LoVo (cell line): Measurements from ENCODE around the gene ANKS6.

Source experiments
- DNase-seq: peaks from one replicate; pipeline ENCODE4 v3.0.0-alpha.2; 2016; ENCODE audit warnings: low spot score

The ANKS6 gene

GRCh38 chr9:98796364-98797101 lies at the start of gene ANKS6:
Gene ANKS6 (minus strand): TSS chr9:98796555. CDS start chr9:98796491, 64 bp downstream.
- peak; percentile 85 for DNase-seq

- DNase-seq = no peak
Observed at GRCh38 chr9:98846081-98846480, 49.7 kb upstream of the ANKS6 start.

GRCh38 chr9:98842510-98842909 lies 46.2 kb upstream of the ANKS6 start:
- DNase-seq = no peak

- no peak for DNase-seq
Observed at GRCh38 chr9:98839724-98840123, 43.4 kb upstream of the ANKS6 start.

- DNase-seq = no peak
Observed at GRCh38 chr9:98838868-98839565, 42.7 kb upstream of the ANKS6 start.

GRCh38 chr9:98838155-98838867 lies 42.0 kb upstream of the ANKS6 start:
- no peak for DNase-seq

GRCh38 chr9:98837516-98837915 lies 41.2 kb upstream of the ANKS6 start:
- DNase-seq = no peak

GRCh38 chr9:98836206-98836605 lies 39.9 kb upstream of the ANKS6 start:
- no peak for DNase-seq

GRCh38 chr9:98834386-98834785 lies 38.0 kb upstream of the ANKS6 start:
- DNase-seq = no peak

- DNase-seq = no peak
Observed at GRCh38 chr9:98833090-98833956, 37.0 kb upstream of the ANKS6 start.

GRCh38 chr9:98832768-98833089 lies 36.4 kb upstream of the ANKS6 start:
- no peak for DNase-seq

GRCh38 chr9:98831696-98832095 lies 35.3 kb upstream of the ANKS6 start:
- DNase-seq = no peak

GRCh38 chr9:98830554-98830953 lies 34.2 kb upstream of the ANKS6 start:
- DNase-seq = no peak

- no peak for DNase-seq
Observed at GRCh38 chr9:98829766-98830165, 33.4 kb upstream of the ANKS6 start.

- no peak for DNase-seq
Observed at GRCh38 chr9:98826716-98827115, 30.4 kb upstream of the ANKS6 start.

GRCh38 chr9:98825414-98825813 lies 29.1 kb upstream of the ANKS6 start:
- no peak for DNase-seq

GRCh38 chr9:98823666-98824334 lies 27.4 kb upstream of the ANKS6 start:
- DNase-seq = no peak

GRCh38 chr9:98822661-98823060 lies 26.3 kb upstream of the ANKS6 start:
- no peak for DNase-seq

- DNase-seq = no peak
Observed at GRCh38 chr9:98821831-98822230, 25.5 kb upstream of the ANKS6 start.

GRCh38 chr9:98819231-98819630 lies 22.9 kb upstream of the ANKS6 start:
- no peak for DNase-seq

- DNase-seq = no peak
Observed at GRCh38 chr9:98818764-98819163, 22.4 kb upstream of the ANKS6 start.
